ENCODE results near the gene ATG16L2. TPM values are rescaled to one million over a fixed set of nuclear protein-coding genes. Genes with fewer than 3 reads are reported as not detected.

The ATG16L2 gene
- total RNA-seq, 1 experiment from 2014 or later: 16.2 TPM

DNA sequence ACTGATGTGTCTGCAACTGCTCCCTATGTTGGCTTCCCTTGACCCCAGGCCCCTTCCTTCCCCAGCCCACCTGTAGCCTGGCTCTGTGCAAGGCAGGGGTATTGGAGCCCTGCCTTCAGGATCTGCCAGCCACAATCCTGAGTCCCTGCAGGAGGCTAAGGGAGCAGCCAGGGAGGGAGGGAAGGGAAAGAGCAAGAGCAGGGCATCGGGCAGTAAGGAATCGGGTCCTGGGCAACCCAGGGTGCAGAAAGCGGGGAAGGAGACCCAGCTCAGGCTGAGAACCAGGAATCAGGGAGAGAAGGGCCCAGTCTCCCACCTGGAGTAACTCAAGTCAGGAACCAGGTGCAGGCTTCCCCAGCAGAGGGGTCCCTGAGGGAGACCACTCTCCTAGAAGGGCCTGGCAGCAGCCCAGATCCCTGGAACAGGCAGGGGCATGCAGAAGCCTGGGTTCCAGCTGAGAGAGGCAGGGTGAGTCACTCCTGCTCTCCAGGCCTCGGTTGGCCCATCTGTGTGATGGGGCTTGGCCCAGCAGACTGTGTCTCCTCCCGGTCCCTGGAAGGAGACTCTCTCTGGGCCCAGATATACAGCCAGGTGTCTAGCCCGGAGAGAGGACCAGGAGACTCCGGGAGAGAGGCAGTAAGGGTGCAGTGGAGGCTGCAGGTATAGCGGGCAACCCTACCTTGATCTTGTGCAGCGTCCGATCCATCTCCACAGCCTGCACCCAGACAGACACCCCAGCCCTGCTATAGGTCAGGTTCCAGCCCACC lies 33.7 kb upstream of the ATG16L2 start:
- H2AFZ ChIP-seq (ENCODE audit: low read length): peak overlapping the region; percentile 93
- no peaks in the 10 kb centered on the region for H3K9me3 ChIP-seq (ENCODE audit: low read length)
- peak overlapping the region; percentile 86 for H3K4me2 ChIP-seq (ENCODE audit: low read length)
- ATAC-seq (peak; percentile 17), DNase-seq (no peak)
- H3K4me1 ChIP-seq (ENCODE audit: insufficient read depth, low read length): peaks cover 16% of the 10 kb centered on the region
- 0 out of 2 replicates have a peak overlapping the region, but pooled peaks have one; percentile 5 for H3K27ac ChIP-seq (ENCODE audit: low read length)
- intact Hi-C loops (cut with micrococcal nuclease): no loop called here
- ChIA-PET POLR2A (ENCODE audit: unreplicated experiment) (no interaction called here), CTCF (no interaction called here)
- BruUV-seq (replicated peaks): no TSS peak
- no peak for TF ChIP-seq CTCF (conservative IDR thresholded peaks at IDR 0.05; ENCODE audit: low read depth, low read length)
- no peak for TF ChIP-seq EZH2phosphoT487 (IDR thresholded peaks at IDR 0.05; ENCODE audit: borderline replicate concordance, low read length)
- no peak for TF ChIP-seq EZH2 (IDR thresholded peaks at IDR 0.05; ENCODE audit: low read length, unreplicated experiment)
- peak overlapping the region; percentile 55 for H3K9ac ChIP-seq (ENCODE audit: low read length)
- no peaks in the 10 kb centered on the region for H4K20me1 ChIP-seq (ENCODE audit: low read length)
- H3K27me3 ChIP-seq (ENCODE audit: low read length): no peaks in the 10 kb centered on the region
- H3K9me2 ChIP-seq (replicated peaks; ENCODE audit: low read length): no peaks in the 10 kb centered on the region
- H3K4me3 ChIP-seq (ENCODE audit: low read length): peak overlapping the region; percentile 72
- peaks cover 7% of the 10 kb centered on the region; the same call in 1 of the 2 replicates for H3K79me2 ChIP-seq (ENCODE audit: low read length)
- H3K36me3 ChIP-seq (ENCODE audit: low read depth, low read length): no peaks in the 10 kb centered on the region
- no peaks in the 10 kb centered on the region for H3F3A ChIP-seq (ENCODE audit: low read length, unreplicated experiment)

DNA sequence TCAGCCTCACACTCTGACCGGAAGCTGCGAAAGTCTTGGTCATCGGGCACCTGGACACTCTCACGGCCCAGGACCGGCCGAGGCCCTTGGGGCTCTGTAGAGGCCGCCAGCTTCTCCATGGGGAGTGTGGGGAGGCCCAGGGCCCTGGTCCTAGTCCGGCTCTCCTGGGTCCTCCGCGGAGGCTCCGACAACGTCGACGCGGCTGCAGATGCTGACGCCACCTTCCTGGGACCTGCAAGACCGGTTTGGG lies 33.2 kb upstream of the ATG16L2 start:
- CTCF ChIA-PET: no interaction called here
- peak overlapping the region; percentile 55 for H3K9ac ChIP-seq (ENCODE audit: low read length)
- peaks cover 22% of the 10 kb centered on the region for H3K4me1 ChIP-seq (ENCODE audit: insufficient read depth, low read length)
- ATAC-seq (peak; percentile 28), DNase-seq (peak; percentile 62)
- no peaks in the 10 kb centered on the region for H3F3A ChIP-seq (ENCODE audit: low read length, unreplicated experiment)
- intact Hi-C loops (cut with micrococcal nuclease): no loop called here
- H3K4me3 ChIP-seq (ENCODE audit: low read length): peak overlapping the region; percentile 72
- no peaks in the 10 kb centered on the region for H3K9me3 ChIP-seq (ENCODE audit: low read length)
- no TSS peak for BruUV-seq (replicated peaks)
- H3K27ac ChIP-seq (ENCODE audit: low read length): 0 out of 2 replicates have a peak overlapping the region, but pooled peaks have one; percentile 5
- peaks cover 7% of the 10 kb centered on the region; the same call in 1 of the 2 replicates for H3K79me2 ChIP-seq (ENCODE audit: low read length)
- POLR2A ChIA-PET (ENCODE audit: unreplicated experiment): no interaction called here
- H4K20me1 ChIP-seq (ENCODE audit: low read length): no peaks in the 10 kb centered on the region
- H3K9me2 ChIP-seq (replicated peaks; ENCODE audit: low read length): no peaks in the 10 kb centered on the region
- TF ChIP-seq EZH2 (IDR thresholded peaks at IDR 0.05; ENCODE audit: low read length, unreplicated experiment) (no peak), EZH2phosphoT487 (IDR thresholded peaks at IDR 0.05; ENCODE audit: borderline replicate concordance, low read length) (no peak), CTCF (conservative IDR thresholded peaks at IDR 0.05; ENCODE audit: low read depth, low read length) (no peak)
- H2AFZ ChIP-seq (ENCODE audit: low read length): peak overlapping the region; percentile 93
- no peaks in the 10 kb centered on the region for H3K36me3 ChIP-seq (ENCODE audit: low read depth, low read length)
- no peaks in the 10 kb centered on the region for H3K27me3 ChIP-seq (ENCODE audit: low read length)
- peak overlapping the region; percentile 86 for H3K4me2 ChIP-seq (ENCODE audit: low read length)
